ENCODE results near the gene WDR33.

DNA sequence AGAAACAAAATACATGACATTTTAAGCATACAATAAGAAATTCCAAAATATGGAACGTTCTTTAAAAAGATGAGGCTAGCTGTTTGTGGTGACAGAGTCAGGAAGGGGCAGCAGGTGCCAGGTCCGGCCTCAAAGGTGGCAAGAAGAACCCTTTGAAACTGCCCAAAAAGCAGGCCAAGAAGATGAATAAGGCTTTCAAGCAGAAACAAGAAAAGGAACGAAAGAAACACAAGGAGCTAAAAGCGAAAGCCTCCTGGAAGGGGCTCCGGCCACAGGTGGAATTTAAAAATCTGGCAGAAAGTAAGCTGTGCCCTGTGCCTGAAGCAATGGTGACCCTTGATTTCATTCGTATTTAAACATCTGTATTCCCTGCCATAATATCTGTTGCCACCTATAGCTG lies 5.5 kb downstream of the WDR33 start:
- no peak for TF ChIP-seq CTCF (conservative IDR thresholded peaks at IDR 0.05; ENCODE audit: low read depth, low read length)
- TF ChIP-seq EZH2 (IDR thresholded peaks at IDR 0.05; ENCODE audit: borderline replicate concordance, low read depth, low read length, poor library complexity, severe bottlenecking): no peak
